HUES48 (cell line): ENCODE measurements around the gene GPR37.

Experiments used
- H3K27ac ChIP-seq: one replicate; pipeline ENCODE4 v1.7.0; 2013; ENCODE audit warnings: low read depth, low read length, inconsistent platforms
- H3K27me3 ChIP-seq: 2 replicates; pipeline ENCODE4 v1.6.1; 2013; ENCODE audit warnings: mild to moderate bottlenecking, low read length; ENCODE audit not compliant: control insufficient read depth, insufficient read depth
- H3K36me3 ChIP-seq: 2 replicates; pipeline ENCODE4 v1.6.1; 2013; ENCODE audit warnings: low read length; ENCODE audit not compliant: control insufficient read depth, insufficient read depth
- H3K4me1 ChIP-seq: 2 replicates; pipeline ENCODE4 v1.6.1; 2013; ENCODE audit warnings: mild to moderate bottlenecking, low read length; ENCODE audit not compliant: control insufficient read depth, insufficient read depth
- H3K4me3 ChIP-seq: 2 replicates; pipeline ENCODE4 v1.5.1; 2013; ENCODE audit warnings: mild to moderate bottlenecking, low read depth, low read length
- H3K9ac ChIP-seq: 2 replicates; pipeline ENCODE4 v1.6.1; 2013; ENCODE audit warnings: mild to moderate bottlenecking, low read depth, low read length, moderate library complexity
- H3K9me3 ChIP-seq: 2 replicates; pipeline ENCODE4 v1.6.1; 2013; ENCODE audit warnings: low read length; ENCODE audit not compliant: control insufficient read depth, insufficient read depth

GPR37 gene

GRCh38 chr7:124698964-124699363, 66.6 kb downstream of the GPR37 start:
- Histone ChIP-seq H3K9me3 (no peaks in the 10 kb centered on the region), H3K4me3 (no peak overlapping the region), H3K4me1 (no peaks in the 10 kb centered on the region), H3K36me3 (no peaks in the 10 kb centered on the region), H3K27ac (no peak overlapping the region), H3K9ac (no peak overlapping the region), H3K27me3 (no peaks in the 10 kb centered on the region)

- no peak overlapping the region for H3K27ac ChIP-seq
- no peaks in the 10 kb centered on the region for H3K9me3 ChIP-seq
- no peak overlapping the region for H3K9ac ChIP-seq
- H3K27me3 ChIP-seq: no peaks in the 10 kb centered on the region
- no peak overlapping the region for H3K4me3 ChIP-seq
- H3K36me3 ChIP-seq: no peaks in the 10 kb centered on the region
- H3K4me1 ChIP-seq: no peaks in the 10 kb centered on the region
Observed at GRCh38 chr7:124697746-124698145, 67.8 kb downstream of the GPR37 start.
